Gastrocnemius medialis (tissue), 4 donors: Measurements from ENCODE around the gene ANKRD27.
"Not testable (repeated sequence)": the region's sequence is repeated elsewhere in the genome, so short reads cannot be mapped to it uniquely, and the experiment has no call there.

Experiments
- CTCF ChIP-seq, 5 experiments: fragments of 450-650 bp in 3 of 5; fragments of 200-600 bp in 2 of 5; sonication (generic) in 2 of 5; IDR thresholded peaks in 4 of 5; conservative IDR thresholded peaks in 1 of 5; 1 replicate in 4 of 5; 2 replicates in 1 of 5; pipeline ENCODE4 v1.5.1; 2016 to 2019; ENCODE audit warnings: antibody characterized with exemption in 5 of 5, mild to moderate bottlenecking in 3 of 5, moderate library complexity in 3 of 5
- POLR2A ChIP-seq, 2 donors: fragments of 450-650 bp; IDR thresholded peaks; one replicate each; pipeline ENCODE4 v1.6.1; 2017; ENCODE audit warnings: antibody characterized with exemption in 2 of 2, mild to moderate bottlenecking in 2 of 2, moderate library complexity in 2 of 2

GRCh38 chr19:32695506-32695905 is 20.5 kb upstream of the ANKRD27 start:
- not testable (repeated sequence) for TF ChIP-seq CTCF (IDR thresholded peaks at IDR 0.05 in 4 of 5, conservative IDR thresholded peaks at IDR 0.05 in 1 of 5); POLR2A (IDR thresholded peaks at IDR 0.05)
